K562 (cell line): ENCODE measurements around the gene IFI30. TPM values are rescaled to one million over a fixed set of nuclear protein-coding genes. Genes with fewer than 3 reads are reported as not detected.
A peak's percentile ranks its signal among the peaks of the same experiment; 100 is the strongest.

Source experiments
- ASH1L ChIP-seq: fragments of 450-650 bp; IDR thresholded peaks from 2 replicates; pipeline ENCODE4 v1.6.1; 2018; ENCODE audit warnings: borderline replicate concordance, mild to moderate bottlenecking, low read depth; ENCODE audit not compliant: partially characterized antibody
- FOS ChIP-seq: IDR thresholded peaks from 3 replicates; pipeline ENCODE4 v1.6.1; 2011; ENCODE audit not compliant: insufficient read length; ENCODE audit errors: extremely low read depth
- FOXJ3 ChIP-seq: sonication (generic); formaldehyde crosslinking; IDR thresholded peaks from 2 replicates; pipeline ENCODE4 v1.4.0; 2020; ENCODE audit warnings: mild to moderate bottlenecking, missing genetic modification reagents
- FOXK2 ChIP-seq, 2 experiments: fragments of 450-650 bp; IDR thresholded peaks in 1 of 2; conservative IDR thresholded peaks in 1 of 2; 2 replicates each; pipeline ENCODE4 v1.6.1; 2016; ENCODE audit warnings: low read depth in 2 of 2, mild to moderate bottlenecking in 1 of 2
- GTF2E2 ChIP-seq: fragments of 200-800 bp; sonication (Bioruptor generic); IDR thresholded peaks from 2 replicates; pipeline ENCODE4 v1.6.1; 2016; ENCODE audit warnings: missing genetic modification characterization, missing compliant biosample characterization
- KAT7 ChIP-seq: sonication (generic); formaldehyde crosslinking; IDR thresholded peaks from 2 replicates; pipeline ENCODE4 v1.8.0; 2022; ENCODE audit warnings: missing genetic modification reagents, mild to moderate bottlenecking, borderline replicate concordance
- KAT8 ChIP-seq: fragments of 450-650 bp; IDR thresholded peaks from 2 replicates; pipeline ENCODE4 v1.6.1; 2016; ENCODE audit warnings: low read depth, mild to moderate bottlenecking
- KHSRP ChIP-seq: fragments of 450-650 bp; IDR thresholded peaks from 2 replicates; pipeline ENCODE4 v1.6.1; 2017
- NFATC3 ChIP-seq: fragments of 450-650 bp; IDR thresholded peaks from 2 replicates; pipeline ENCODE4 v1.6.1; 2017; ENCODE audit warnings: mild to moderate bottlenecking
- NFIX ChIP-seq: fragments of 250-450 bp; sonication (Bioruptor Pico); IDR thresholded peaks from 2 replicates; pipeline ENCODE4 v1.4.0; 2020; ENCODE audit warnings: low read depth, mild to moderate bottlenecking, moderate library complexity
- RNF2 ChIP-seq: sonication (generic); IDR thresholded peaks from 2 replicates; pipeline ENCODE4 v1.6.1; 2016
- SRSF9 ChIP-seq: fragments of 200-400 bp; formaldehyde crosslinking; IDR thresholded peaks from 2 replicates; pipeline ENCODE4 v1.6.1; 2017; ENCODE audit warnings: low read depth, low read length, borderline replicate concordance
- ZC3H8 ChIP-seq: fragments of 450-650 bp; IDR thresholded peaks from 2 replicates; pipeline ENCODE4 v1.6.1; 2017
- ZFPM2 ChIP-seq: fragments of 250-450 bp; sonication (Bioruptor Pico); IDR thresholded peaks from 2 replicates; pipeline ENCODE4 v1.5.1; 2022; ENCODE audit warnings: mild to moderate bottlenecking
- ZNF785 ChIP-seq: fragments of 250-450 bp; sonication (Bioruptor Pico); IDR thresholded peaks from 2 replicates; pipeline ENCODE4 v1.4.0; 2020; ENCODE audit warnings: mild to moderate bottlenecking
- polyA plus RNA-seq, 8 experiments: library from polyadenylated mRNA; depleted of rRNA in 4 of 8; stranded (reverse) in 5 of 8; unstranded in 3 of 8; fragments of >200 nt; fragmentation: Nextera tagmentation in 2 of 8; fragmentation: Illumina TruSeq in 1 of 8; extraction: Ambion mirVana in 2 of 8; extraction: Trizol in 1 of 8; gene quantifications; 2 replicates each; pipeline versions ENCODE4 v1.2.1 to v1.2.3, GENCODE V29; 2011 to 2014; ENCODE audit warnings: inconsistent platforms in 1 of 8, missing spikeins in 1 of 8
- total RNA-seq, 7 experiments: library from RNA; depleted of rRNA in 6 of 7; stranded (reverse); fragments of >200 nt in 6 of 7; fragmentation: Illumina TruSeq in 2 of 7; extraction: Trizol in 2 of 7; gene quantifications; 2 replicates each; pipeline versions ENCODE4 v1.2.1 to v1.2.3, GENCODE V29; 2011 to 2021; ENCODE audit warnings: low replicate concordance in 1 of 7
- TF ChIP-seq, protein P1 (sequence below), 2 experiments: fragments of 200-800 bp in 1 of 2; sonication (Bioruptor generic) in 1 of 2; sonication (generic) in 1 of 2; formaldehyde crosslinking in 1 of 2; IDR thresholded peaks in 1 of 2; conservative IDR thresholded peaks in 1 of 2; 2 replicates each; pipeline versions ENCODE4 v1.5.0 to v1.6.1; 2016 to 2020; ENCODE audit warnings: missing compliant biosample characterization in 1 of 2, missing genetic modification characterization in 1 of 2, missing genetic modification reagents in 1 of 2
- TF ChIP-seq, protein P2 (sequence below), 2 experiments: fragments of 450-650 bp; formaldehyde crosslinking in 1 of 2; IDR thresholded peaks; 2 replicates each; pipeline versions ENCODE4 v1.4.0 to v1.6.1; 2014 to 2020; ENCODE audit warnings: mild to moderate bottlenecking in 2 of 2, borderline replicate concordance in 1 of 2, low read depth in 1 of 2

The IFI30 gene
- total and polyA plus RNA-seq, 9 of the 15 experiments (the other 6 are each of a cell fraction or from before 2014, with no cell fraction given) = 63.7 to 430 (median 109) TPM

DNA sequence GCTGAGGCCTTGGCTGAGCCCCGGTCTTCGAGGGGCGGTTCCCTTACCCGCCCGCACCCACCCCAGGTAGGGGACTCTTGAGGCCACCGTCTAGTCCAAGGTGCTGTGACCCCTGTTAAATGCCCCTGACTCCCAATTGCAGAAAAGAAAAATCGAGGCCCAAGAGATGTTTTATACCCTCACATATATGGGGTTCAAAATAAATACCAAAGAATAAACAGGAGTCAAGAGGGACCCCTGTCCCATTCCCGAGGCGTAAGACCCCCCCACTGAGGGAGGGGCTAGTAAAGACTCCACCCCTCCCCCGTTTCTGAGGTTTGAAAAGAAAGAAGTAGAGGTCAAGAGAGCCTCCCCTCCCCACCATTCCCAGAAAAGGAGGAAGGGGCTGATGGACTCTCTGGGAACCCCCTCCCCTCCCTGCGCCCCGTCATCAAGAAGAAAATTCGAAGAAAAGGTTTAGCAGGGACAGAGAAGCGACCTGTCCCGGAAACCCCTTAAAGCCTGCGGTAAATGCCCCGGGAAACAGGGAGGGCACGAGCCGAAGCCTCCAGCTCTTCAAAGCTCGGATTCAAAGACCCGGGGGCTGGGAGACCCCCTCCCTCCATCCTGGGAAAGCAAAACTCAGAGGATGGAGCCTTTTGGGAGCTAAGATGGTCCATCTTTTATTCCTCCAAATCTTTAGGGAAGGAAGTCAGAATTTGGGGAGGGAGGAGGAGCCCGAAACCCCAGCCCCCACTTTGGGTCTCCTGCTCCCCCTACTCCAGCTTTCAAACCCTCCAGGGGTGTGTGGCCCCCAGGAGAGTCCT lies 31.0 kb downstream of the IFI30 start (continued):
- peak; percentile 95 for TF ChIP-seq NFATC3
- TF ChIP-seq ASH1L = no peak
- TF ChIP-seq ZNF785 (CRISPR knock-in tag) = no peak
- TF ChIP-seq, protein P1, sequence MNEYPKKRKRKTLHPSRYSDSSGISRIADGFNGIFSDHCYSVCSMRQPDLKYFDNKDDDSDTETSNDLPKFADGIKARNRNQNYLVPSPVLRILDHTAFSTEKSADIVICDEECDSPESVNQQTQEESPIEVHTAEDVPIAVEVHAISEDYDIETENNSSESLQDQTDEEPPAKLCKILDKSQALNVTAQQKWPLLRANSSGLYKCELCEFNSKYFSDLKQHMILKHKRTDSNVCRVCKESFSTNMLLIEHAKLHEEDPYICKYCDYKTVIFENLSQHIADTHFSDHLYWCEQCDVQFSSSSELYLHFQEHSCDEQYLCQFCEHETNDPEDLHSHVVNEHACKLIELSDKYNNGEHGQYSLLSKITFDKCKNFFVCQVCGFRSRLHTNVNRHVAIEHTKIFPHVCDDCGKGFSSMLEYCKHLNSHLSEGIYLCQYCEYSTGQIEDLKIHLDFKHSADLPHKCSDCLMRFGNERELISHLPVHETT (CRISPR knock-in tag; conservative IDR thresholded peaks at IDR 0.05 in 1 of 2, IDR thresholded peaks at IDR 0.05 in 1 of 2) = peak in 1 of 2 experiments; percentile 31; a peak in 1 of 4 replicates
- 0 out of 2 replicates have a peak, but pooled peaks have one; percentile 42 for TF ChIP-seq RNF2
- no peak for TF ChIP-seq GTF2E2
- no peak for TF ChIP-seq SRSF9
- TF ChIP-seq NFIX (CRISPR knock-in tag) = no peak
- no peak for TF ChIP-seq KAT7 (CRISPR knock-in tag)
- TF ChIP-seq ZFPM2 (CRISPR knock-in tag) = no peak
- TF ChIP-seq, protein P2, sequence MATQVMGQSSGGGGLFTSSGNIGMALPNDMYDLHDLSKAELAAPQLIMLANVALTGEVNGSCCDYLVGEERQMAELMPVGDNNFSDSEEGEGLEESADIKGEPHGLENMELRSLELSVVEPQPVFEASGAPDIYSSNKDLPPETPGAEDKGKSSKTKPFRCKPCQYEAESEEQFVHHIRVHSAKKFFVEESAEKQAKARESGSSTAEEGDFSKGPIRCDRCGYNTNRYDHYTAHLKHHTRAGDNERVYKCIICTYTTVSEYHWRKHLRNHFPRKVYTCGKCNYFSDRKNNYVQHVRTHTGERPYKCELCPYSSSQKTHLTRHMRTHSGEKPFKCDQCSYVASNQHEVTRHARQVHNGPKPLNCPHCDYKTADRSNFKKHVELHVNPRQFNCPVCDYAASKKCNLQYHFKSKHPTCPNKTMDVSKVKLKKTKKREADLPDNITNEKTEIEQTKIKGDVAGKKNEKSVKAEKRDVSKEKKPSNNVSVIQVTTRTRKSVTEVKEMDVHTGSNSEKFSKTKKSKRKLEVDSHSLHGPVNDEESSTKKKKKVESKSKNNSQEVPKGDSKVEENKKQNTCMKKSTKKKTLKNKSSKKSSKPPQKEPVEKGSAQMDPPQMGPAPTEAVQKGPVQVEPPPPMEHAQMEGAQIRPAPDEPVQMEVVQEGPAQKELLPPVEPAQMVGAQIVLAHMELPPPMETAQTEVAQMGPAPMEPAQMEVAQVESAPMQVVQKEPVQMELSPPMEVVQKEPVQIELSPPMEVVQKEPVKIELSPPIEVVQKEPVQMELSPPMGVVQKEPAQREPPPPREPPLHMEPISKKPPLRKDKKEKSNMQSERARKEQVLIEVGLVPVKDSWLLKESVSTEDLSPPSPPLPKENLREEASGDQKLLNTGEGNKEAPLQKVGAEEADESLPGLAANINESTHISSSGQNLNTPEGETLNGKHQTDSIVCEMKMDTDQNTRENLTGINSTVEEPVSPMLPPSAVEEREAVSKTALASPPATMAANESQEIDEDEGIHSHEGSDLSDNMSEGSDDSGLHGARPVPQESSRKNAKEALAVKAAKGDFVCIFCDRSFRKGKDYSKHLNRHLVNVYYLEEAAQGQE (IDR thresholded peaks at IDR 0.05; ENCODE audit: borderline replicate concordance) = no peak
- TF ChIP-seq, protein P2 (CRISPR knock-in tag; IDR thresholded peaks at IDR 0.05; ENCODE audit: low read depth) = 0 out of 2 replicates have a peak, but pooled peaks have one; percentile 19
- peak in 1 of 2 experiments; percentile 97; a peak in 2 of 4 replicates for TF ChIP-seq FOXK2 (conservative IDR thresholded peaks at IDR 0.05 in 1 of 2, IDR thresholded peaks at IDR 0.05 in 1 of 2; ENCODE audit: low read depth in 2 of 2)
- no peak for TF ChIP-seq ZC3H8
- no peak for TF ChIP-seq FOS
- no peak for TF ChIP-seq KHSRP
- TF ChIP-seq FOXJ3 (CRISPR knock-in tag) = no peak
- no peak for TF ChIP-seq KAT8
